GDM1 (cell line): ENCODE results near the gene CLEC18C.
"Not testable (repeated sequence)": the region's sequence is repeated elsewhere in the genome, so short reads cannot be mapped to it uniquely, and the experiment has no call there.

ENCODE experiments used
- DNase-seq: peaks from one replicate; lab custom pipeline; 2025; lab: John Stamatoyannopoulos, UW

CLEC18C gene

DNA sequence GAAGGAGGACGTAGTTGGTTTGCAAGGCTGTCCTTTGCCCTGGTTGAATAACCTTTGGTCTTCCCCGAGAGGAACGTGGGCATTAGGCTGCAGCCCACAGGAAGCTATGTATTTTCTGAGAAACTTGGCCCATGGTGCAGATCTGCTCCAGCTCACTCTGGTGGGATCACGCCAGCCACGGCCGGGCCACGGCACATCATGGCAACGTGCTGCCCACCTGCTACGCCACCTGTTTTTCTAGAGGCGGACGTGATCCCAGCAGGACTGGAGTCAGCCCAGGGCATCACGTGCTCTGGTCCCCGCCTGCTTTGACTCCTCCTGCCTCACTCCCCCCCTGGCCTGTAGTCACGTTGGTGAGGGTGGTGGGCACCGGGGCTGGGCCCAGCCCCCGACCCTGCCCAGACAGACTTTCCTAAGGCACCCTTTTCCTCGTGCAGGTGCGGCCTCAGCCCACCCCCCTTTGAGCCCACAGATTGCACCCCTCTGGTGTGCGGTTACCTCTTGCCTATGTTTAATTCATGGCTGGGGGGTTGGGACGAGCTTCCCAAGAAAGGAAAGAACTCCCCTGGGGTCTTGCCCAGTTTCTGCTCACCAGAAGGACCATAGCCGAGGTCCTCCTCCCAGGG, at the start of gene CLEC18C:
TSS of gene CLEC18C (plus strand) at position 576 of the 626 bp plus-strand sequence. CDS start 492 bp downstream, outside the sequence.
- DNase-seq, result not testable (repeated sequence)

- not testable (repeated sequence) for DNase-seq
Observed at GRCh38 chr16:70123822-70124221, 49.8 kb upstream of the CLEC18C start.

DNA sequence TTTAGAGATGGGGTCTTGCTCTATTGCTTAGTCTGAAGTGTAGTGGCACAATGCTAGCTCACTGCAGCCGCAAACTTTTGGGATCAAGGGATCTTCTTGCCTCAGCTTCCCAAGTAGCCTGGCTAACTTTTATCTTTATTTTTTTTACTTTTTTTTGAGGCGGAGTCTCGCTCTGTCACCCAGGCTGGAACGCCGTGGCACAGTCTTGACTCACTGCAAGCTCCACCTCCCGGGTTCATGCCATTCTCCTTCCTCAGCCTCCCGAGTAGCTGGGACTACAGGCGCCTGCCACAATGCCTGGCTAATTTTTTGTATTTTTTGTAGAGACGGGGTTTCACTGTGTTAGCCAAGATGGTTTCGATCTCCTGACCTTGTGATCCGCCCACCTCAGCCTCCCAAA, 47.4 kb upstream of the CLEC18C start:
- DNase-seq, result not testable (repeated sequence)

- DNase-seq, result not testable (repeated sequence)
Observed at GRCh38 chr16:70127706-70128105, 45.9 kb upstream of the CLEC18C start.

- not testable (repeated sequence) for DNase-seq
Observed at GRCh38 chr16:70128844-70129243, 44.7 kb upstream of the CLEC18C start.

- DNase-seq, result not testable (repeated sequence)
Observed at GRCh38 chr16:70135796-70136195, 37.8 kb upstream of the CLEC18C start.

DNA sequence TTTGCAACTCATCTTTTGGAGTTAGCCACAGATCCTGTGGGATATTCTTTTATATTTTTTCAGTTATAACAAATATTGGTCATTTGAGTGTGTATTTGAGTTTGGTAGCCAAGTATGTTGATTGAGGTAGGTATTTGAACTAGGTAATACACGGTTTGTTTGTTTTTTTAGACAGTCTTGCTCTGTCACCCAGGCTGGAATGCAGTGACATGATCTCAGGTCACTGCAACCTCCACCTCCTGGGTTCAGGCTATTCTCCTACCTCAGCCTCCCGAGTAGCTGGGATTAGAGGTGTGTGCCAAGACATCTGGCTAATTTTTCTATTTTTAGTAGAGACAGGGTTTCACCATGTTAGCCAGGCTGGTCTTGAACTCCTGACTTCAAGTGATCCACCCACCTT, 37.0 kb upstream of the CLEC18C start:
- DNase-seq, result not testable (repeated sequence)

- DNase-seq, result not testable (repeated sequence)
Observed at GRCh38 chr16:70142739-70143138, 30.8 kb upstream of the CLEC18C start.

DNA sequence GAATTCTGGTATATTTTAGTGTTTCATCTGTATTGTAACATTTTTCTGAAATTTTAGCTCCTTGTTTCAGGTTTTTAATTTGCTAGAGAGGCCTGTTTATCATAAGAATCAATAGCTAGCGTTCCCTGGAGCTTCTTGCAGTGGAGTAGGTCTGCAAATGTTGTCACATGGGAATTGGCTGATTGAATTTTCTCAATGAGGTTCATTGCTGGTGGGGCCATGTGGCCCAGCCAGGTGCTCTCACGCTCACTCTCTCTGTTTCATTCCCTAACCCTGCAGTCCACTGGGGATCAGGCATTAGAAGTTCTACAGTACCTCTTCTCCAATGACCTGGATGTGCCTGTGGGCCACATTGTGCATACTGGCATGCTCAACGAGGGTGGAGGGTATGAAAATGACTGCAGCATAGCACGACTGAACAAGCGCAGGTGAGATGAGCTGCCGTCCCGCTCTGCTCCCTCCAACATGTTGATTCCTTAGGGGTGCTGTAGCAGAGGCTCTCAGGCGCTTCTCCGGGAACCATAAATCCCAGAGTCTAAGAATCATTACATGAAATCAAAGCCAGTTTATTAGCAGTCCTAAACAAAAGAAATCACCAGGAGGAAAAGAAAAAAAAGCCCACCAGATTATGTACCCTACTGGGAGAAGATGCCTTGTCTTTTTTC, 30.2 kb upstream of the CLEC18C start:
- not testable (repeated sequence) for DNase-seq

- not testable (repeated sequence) for DNase-seq
Observed at GRCh38 chr16:70147853-70148252, 25.7 kb upstream of the CLEC18C start.

DNA sequence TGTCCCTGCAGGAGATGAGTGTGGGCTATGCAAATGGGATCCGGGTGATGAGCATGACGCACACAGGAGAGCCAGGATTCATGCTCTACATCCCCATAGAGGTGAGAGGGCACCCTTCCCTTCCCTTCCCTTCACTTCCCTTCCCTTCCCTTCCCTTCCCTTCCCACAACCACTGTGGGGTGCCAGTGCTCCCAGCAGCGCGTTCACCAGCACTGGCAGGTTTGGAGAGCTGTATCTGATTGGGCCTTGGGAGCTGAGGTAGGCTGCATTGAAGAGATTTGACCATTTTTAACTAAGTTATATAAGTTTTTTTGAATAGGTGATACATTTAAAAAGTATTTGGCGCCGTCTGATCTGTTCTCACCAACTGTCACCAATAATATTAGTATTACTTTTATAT, 25.1 kb upstream of the CLEC18C start:
- DNase-seq, result not testable (repeated sequence)

GRCh38 chr16:70149296-70149695, 24.3 kb upstream of the CLEC18C start:
- not testable (repeated sequence) for DNase-seq

DNA sequence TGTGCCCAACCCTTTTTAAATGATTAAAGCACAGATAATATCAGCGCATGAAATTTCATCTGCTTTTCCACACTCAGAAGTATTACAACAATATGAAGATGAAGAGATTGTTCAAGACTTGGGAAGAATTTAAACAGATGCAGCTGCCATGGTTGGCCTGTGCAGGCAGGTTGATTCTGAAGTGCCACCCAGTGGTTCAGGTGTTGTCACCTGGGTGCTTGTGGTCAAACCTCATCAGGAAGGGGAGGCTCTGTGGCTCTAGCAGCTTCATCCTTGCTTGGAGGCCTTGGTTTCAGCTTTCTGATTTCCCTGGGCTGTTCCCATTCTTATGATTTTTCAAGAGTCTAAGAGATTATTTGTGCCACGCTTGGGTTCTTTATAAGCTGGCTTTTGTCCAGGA, 22.2 kb upstream of the CLEC18C start:
- no peak for DNase-seq

DNA sequence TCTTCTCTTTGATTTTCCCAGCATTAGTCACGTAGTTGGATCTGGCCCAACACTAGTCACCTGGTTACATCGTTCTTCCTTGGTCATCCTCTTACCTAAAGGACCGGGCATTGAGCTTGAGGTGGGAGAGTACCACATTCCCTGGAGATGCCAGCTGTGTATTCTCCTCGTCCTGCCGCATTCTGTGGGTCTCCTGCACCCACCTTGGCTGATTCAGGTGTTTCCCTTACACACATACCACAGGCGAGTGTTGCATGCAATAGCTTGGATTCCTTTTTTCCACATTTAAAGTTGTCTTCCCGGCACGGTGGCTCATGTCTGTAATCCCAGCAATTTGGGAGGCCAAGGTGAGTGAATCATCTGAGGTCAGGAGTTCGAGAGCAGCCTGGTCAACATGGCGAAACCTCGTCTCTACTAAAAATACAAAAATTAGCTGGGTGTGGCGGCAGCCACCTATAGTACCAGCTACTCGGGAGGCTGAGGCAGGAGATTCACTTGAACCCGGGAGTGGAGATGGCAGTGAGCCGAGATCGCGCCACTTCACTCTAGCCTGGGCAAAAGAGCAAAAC, 21.6 kb upstream of the CLEC18C start:
- DNase-seq, result no peak

DNA sequence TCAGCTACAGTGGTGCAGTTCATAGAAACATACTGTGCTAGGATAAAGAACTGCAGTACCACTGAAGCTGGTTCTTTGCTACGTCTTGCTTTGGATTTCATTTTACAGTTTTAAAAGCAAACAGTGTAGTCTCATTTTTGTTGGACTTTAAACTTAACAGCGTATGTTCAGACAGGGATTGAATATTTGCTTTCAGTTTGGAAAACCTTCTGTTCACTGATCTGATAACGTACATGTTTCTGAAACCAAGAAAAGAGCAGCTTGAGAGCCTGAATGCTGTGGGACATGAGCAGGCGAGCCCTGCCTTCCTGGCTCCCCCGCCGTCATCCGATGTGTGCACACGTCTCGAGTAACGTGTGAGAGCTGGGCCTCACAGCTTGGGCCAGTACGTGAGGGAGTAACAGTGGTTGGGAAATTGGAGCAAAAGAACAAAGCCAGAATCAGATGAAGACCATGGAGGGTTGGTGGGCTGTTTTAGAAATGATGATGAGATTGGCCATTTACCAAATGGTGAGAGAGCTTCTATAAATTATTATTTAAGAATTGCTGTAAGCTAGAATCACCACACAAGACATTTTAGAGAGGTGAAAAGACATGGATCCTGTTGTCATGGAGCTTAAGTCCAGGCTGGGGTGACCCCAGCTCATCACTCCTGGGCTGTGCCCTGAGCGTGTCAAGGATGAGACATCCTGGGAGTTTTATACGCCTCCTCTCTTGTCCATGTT, 20.8 kb upstream of the CLEC18C start:
- no peak for DNase-seq

DNA sequence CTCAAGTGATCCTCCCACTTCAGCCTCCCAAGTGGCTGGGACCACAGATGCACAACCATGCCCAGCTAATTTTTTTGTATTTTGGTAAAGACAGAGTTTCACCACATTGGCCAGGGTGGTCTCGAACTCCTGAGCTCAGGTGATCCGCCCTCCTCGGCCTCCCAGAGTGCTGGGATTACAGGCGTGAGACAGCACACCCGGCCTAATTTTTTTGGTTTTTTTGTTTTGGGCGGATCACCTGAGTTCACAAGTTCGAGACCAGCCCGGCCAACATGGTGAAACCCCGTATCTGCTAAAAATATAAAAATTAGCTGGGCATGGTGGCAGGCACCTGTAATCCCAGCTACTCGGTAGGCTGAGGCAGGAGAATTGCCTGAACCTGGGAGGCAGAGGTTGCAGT, 18.9 kb upstream of the CLEC18C start:
- not testable (repeated sequence) for DNase-seq

- DNase-seq, result no peak
Observed at GRCh38 chr16:70156207-70156978, 17.2 kb upstream of the CLEC18C start.

- no peak for DNase-seq
Observed at GRCh38 chr16:70157105-70157476, 16.5 kb upstream of the CLEC18C start.

GRCh38 chr16:70157477-70158260, 15.9 kb upstream of the CLEC18C start:
- no peak for DNase-seq

GRCh38 chr16:70158261-70158939, 15.2 kb upstream of the CLEC18C start:
- no peak for DNase-seq
